HG02763 (cell line): Measurements from ENCODE around the gene ANKRD55.
"Not testable (repeated sequence)": the region's sequence is repeated elsewhere in the genome, so short reads cannot be mapped to it uniquely, and the experiment has no call there.

ENCODE experiments used
- ATAC-seq: cut with Tn5 transposase; IDR thresholded peaks from one replicate; pipeline ENCODE4 v1.9.1; 2021; ENCODE audit warnings: mild to moderate bottlenecking, moderate library complexity; ENCODE audit not compliant: unreplicated experiment

ANKRD55 gene

GRCh38 chr5:56211298-56211865 is 21.7 kb downstream of the ANKRD55 start:
- ATAC-seq, result no peak

DNA sequence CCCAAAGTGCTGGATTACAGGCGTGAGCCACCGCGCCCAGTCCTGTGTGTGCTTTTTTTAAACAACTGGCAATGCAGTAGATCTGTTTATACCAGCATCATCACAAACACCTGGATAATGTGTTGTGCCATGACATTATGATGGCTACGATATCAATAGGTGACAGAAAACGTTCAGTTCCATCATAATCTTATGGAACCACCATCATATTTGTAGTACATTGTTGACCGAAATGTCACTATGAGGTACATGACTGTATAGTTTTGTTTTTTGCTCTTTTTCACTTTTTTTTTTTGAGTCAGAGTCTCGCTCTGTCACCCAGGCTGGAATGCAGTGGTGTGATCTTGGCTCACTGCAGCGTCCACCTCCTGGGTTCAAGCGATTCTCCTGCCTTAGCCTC is 24.4 kb downstream of the ANKRD55 start:
- ATAC-seq, result no peak

GRCh38 chr5:56207537-56207936 is 25.6 kb downstream of the ANKRD55 start:
- ATAC-seq, result no peak

GRCh38 chr5:56206126-56206910 is 26.8 kb downstream of the ANKRD55 start:
- no peak for ATAC-seq

DNA sequence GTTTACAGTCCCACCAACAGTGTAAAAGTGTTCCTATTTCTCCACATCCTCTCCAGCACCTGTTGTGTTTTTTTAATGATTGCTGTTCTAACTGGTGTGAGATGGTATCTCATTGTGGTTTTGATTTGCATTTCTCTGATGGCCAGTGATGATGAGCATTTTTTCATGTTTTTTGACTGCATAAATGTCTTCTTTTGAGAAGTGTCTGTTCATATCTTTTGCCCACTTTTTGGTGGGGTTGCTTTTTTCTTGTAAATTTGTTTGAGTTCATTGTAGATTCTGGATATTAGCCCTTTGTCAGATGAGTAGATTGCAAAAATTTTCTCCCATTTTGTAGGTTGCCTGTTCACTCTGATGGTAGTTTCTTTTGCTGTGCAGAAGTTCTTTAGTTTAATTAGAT is 29.2 kb downstream of the ANKRD55 start:
- ATAC-seq, result not testable (repeated sequence)

DNA sequence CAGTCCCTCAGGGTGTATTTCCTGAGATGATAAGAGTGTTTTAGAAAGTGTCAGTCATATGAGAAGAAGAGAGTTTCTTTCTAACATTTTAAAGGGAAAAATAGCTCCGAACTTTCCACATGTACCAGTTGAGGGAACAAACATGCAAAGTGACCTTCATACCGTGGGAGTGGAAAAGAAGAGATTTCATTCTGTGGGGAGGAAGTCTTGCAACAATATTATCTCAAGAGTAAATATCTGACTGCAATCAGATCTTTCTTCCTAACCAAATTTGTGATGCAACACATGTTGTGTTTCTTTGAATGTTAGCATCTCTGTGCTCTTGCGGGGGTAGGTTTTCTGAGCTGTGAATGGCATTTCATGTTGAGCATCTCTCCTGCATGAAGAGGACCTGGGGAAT is 30.6 kb downstream of the ANKRD55 start:
- ATAC-seq, result no peak

- not testable (repeated sequence) for ATAC-seq
Measured at GRCh38 chr5:56201762-56202261, 31.3 kb downstream of the ANKRD55 start.

DNA sequence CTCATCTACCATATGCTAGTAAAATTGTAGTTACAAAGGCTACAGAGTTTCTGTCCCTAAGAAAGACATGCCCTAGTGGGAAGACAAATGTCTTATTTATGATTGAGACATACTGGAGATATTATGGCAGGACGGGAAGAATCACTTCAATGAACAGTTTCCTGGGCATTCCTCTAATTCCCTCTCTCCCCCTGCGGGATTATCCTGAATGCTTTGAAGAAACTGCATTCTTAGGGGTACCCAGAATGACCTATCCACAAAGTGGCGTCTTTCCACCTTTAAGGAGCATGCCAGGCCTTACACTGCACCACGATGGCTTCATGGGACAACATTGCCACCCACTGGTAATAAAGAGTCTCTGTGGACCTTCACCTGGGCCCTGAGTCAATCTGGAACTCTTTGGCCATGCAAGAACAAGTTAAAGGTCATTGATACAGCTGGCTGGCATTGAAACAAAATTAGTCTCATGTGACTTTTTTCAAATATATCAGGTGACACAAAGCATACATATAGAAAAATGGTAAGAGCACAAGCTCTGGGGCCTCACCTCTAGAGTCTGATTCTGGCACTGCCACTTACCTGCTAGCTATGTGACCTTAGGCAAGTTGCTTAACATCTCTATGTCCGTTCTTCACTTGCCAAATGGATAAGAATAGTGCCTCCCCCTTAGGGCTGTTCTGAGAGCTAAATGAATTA is 32.0 kb downstream of the ANKRD55 start:
- ATAC-seq, result peak; percentile 97

- no peak for ATAC-seq
Measured at GRCh38 chr5:56195016-56195415, 38.1 kb downstream of the ANKRD55 start.

- ATAC-seq, result no peak
Measured at GRCh38 chr5:56192246-56192645, 40.9 kb downstream of the ANKRD55 start.

- no peak for ATAC-seq
Measured at GRCh38 chr5:56191656-56192055, 41.5 kb downstream of the ANKRD55 start.

GRCh38 chr5:56190497-56190896 is 42.6 kb downstream of the ANKRD55 start:
- no peak for ATAC-seq

GRCh38 chr5:56185768-56186311 is 47.3 kb downstream of the ANKRD55 start:
- ATAC-seq, result no peak

GRCh38 chr5:56183506-56183905 is 49.6 kb downstream of the ANKRD55 start:
- no peak for ATAC-seq

GRCh38 chr5:56179442-56179841 is 53.7 kb downstream of the ANKRD55 start:
- ATAC-seq, result no peak

DNA sequence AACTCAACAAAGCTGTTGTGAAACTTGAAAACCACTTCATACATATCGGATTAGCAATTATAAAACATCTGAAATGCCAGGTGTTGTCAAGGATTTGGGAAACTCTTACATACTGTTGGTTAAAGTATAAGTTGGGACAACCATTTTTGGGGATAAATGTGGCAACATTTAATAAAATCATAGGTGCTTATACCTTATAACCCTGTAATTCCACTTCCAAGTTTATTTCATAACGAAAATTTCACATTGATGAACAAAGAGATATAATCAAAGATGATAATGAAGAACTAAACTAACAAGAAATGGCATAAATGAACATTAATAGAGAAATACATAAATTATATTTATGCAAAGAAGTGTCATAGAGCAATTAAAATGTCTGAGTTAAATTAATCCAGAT is 54.3 kb downstream of the ANKRD55 start:
- no peak for ATAC-seq

GRCh38 chr5:56176871-56177533 is 56.1 kb downstream of the ANKRD55 start:
- no peak for ATAC-seq

GRCh38 chr5:56176155-56176798 is 56.9 kb downstream of the ANKRD55 start:
- no peak for ATAC-seq

- ATAC-seq, result no peak
Measured at GRCh38 chr5:56175488-56175887, 57.6 kb downstream of the ANKRD55 start.

DNA sequence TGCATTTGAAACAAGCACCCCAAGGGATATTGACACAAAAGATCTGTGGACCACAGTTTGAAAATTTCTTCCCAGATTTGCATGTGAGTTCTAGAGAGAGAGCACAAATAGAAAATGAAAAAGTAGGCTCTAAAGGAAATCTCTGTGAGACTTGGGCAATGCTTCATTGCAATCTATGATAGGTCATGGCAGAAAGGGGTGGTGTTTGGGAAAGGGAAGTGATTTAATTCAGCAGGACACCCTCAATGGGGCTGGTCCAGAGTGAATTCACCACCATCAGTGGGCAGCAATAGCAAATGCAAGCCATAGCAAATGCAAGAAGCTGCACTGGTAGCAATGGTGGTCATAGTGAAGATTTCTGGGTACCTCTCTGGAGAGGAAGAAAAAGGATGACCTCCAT is 58.1 kb downstream of the ANKRD55 start:
- ATAC-seq, result no peak

DNA sequence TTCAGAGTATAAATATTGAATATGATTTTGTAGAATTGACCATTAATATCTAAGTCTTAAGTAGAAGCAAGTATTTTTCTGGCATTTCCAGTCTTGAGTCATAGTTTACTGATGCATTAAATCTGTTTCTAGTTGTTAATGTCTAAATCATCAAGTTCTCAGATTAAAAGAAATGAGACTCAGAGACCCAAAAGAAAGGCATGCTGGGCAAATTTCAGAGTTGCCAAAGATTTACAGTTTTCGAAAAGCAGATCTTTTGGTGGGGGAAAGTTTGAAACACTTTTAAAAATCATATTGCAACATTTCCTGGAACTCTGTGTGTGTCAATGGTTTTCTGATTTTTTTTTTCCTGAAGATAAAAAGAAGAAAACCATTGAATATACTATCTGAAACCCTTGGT is 60.9 kb downstream of the ANKRD55 start:
- no peak for ATAC-seq
